Measurements from ENCODE around the gene LIPA.

DNA sequence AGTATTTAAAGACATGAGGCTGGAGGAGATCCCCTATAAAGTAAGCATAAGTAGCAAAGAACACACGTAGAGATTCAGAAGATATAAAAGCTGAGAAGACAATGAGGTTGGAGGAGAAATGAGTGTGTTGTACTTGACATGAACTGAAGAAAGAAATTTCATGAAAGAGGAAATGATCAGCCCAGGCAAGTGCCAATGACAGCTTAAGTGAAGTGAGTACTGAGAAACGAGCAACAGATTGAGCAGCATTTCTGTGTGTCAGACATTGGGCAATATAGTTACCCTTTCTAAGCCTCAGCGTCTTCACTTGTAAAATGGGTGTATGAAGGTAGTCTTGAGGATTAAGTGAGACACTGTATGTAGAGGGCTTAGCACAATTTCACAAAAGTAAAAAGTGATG, 4.8 kb upstream of the LIPA start:
- TF ChIP-seq, protein P1, sequence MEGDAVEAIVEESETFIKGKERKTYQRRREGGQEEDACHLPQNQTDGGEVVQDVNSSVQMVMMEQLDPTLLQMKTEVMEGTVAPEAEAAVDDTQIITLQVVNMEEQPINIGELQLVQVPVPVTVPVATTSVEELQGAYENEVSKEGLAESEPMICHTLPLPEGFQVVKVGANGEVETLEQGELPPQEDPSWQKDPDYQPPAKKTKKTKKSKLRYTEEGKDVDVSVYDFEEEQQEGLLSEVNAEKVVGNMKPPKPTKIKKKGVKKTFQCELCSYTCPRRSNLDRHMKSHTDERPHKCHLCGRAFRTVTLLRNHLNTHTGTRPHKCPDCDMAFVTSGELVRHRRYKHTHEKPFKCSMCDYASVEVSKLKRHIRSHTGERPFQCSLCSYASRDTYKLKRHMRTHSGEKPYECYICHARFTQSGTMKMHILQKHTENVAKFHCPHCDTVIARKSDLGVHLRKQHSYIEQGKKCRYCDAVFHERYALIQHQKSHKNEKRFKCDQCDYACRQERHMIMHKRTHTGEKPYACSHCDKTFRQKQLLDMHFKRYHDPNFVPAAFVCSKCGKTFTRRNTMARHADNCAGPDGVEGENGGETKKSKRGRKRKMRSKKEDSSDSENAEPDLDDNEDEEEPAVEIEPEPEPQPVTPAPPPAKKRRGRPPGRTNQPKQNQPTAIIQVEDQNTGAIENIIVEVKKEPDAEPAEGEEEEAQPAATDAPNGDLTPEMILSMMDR (conservative IDR thresholded peaks at IDR 0.05; ENCODE audit: low read length): no peak
- no peak for TF ChIP-seq EZH2phosphoT487 (IDR thresholded peaks at IDR 0.05; ENCODE audit: borderline replicate concordance)

All from Loucy (cell line).